ENCODE data around the gene RAD51B. TPM values are rescaled to one million over a fixed set of nuclear protein-coding genes. Genes with fewer than 3 reads are reported as not detected.
A peak's percentile ranks its signal among the peaks of the same experiment; 100 is the strongest.
"Not testable (repeated sequence)": the region's sequence is repeated elsewhere in the genome, so short reads cannot be mapped to it uniquely, and the experiment has no call there.

Gene RAD51B
- total RNA-seq, 2 donors from 2014 or later: 31.1 to 67.3 TPM

DNA sequence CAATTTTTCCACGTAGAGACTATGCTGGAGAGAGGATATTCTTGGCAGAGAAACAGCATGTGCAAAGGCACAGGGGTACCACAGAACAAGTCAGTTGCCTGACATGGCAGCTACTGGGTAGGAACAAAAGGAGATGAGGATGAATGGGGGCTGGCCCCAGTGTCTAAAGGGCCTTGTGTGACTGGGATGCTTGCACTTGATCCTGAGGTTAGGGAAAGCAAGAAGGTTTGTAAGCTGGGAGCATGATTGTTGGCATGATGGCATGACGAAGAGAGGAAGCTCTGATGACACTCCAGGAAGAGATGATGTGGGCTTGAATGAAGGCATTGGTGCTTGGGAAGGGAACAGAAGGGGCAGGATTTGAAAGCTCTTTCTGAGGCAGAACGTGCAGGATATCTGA lies 834.2 kb downstream of the RAD51B start:
- no peak for DNase-seq (ENCODE audit: low spot score)
- Mint-ChIP-seq H3K4me3 (no peak overlapping the region), H3K27me3 (no peaks in the 10 kb centered on the region), H3K36me3 (no peaks in the 10 kb centered on the region), H3K4me1 (ENCODE audit: low read depth in 2 of 2) (peaks cover 5 to 14% of the 10 kb centered on the region in 2 donors), H3K9me3 (no peaks in the 10 kb centered on the region), H3K27ac (no peak overlapping the region)
- ATAC-seq: no peak

DNA sequence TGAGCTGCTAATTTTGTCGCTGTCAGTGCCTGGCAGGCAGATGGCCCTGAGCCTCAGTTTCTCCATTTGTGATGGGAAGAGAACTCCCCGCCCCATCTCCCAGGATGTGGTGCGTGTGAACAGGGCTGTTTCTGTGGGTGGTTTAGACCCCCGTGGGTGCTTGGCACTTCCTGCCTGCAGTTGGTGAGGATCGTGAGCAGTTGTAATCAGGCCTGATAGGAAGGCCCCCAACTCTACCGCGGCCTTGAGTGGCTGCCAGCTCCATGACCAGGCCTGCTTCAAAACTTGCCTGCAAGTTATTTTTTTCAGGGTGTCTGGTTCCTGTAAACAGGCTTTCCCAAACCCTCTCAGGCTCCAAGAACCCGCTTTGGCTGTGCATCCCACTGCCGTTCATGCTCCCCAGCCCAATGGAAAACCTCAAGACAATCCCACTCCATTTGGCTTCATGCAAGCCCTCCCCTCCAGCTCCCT lies 834.9 kb downstream of the RAD51B start:
- ATAC-seq (no peak), DNase-seq (ENCODE audit: low spot score) (no peak)
- Mint-ChIP-seq H3K4me1 (ENCODE audit: low read depth in 2 of 2) (peaks cover 5 to 14% of the 10 kb centered on the region in 2 donors), H3K27me3 (no peaks in the 10 kb centered on the region), H3K9me3 (no peaks in the 10 kb centered on the region), H3K36me3 (no peaks in the 10 kb centered on the region), H3K27ac (no peak overlapping the region), H3K4me3 (no peak overlapping the region)

GRCh38 chr14:68655021-68655831 lies 835.6 kb downstream of the RAD51B start:
- DNase-seq (ENCODE audit: low spot score): no peak
- Mint-ChIP-seq H3K36me3 (no peaks in the 10 kb centered on the region), H3K27me3 (no peaks in the 10 kb centered on the region), H3K4me1 (ENCODE audit: low read depth in 2 of 2) (peaks cover 5 to 14% of the 10 kb centered on the region in 2 donors), H3K9me3 (no peaks in the 10 kb centered on the region), H3K4me3 (no peak overlapping the region), H3K27ac (no peak overlapping the region)
- ATAC-seq: no peak

DNA sequence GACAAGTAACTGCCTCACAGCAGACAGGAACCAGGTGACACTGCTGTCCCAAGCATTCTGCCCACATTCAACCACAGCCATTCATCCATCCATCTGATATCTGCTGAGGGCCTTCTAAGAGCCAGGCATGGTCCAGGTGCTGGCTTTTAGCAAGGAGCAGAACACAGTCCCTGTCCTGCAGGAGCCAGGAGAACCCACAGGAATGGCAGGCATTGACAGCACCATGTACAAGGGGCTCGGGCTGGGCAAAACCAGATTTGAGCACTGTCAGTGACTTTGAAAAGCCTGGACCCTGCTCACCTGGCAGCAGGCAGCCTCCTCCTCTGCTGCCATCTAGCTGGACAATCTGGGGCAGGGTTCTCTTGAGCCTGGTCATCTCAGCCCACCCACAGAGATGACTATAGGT lies 836.3 kb downstream of the RAD51B start:
- Mint-ChIP-seq H3K4me3 (no peak overlapping the region), H3K4me1 (ENCODE audit: low read depth in 2 of 2) (peaks cover 5 to 12% of the 10 kb centered on the region in 2 donors), H3K36me3 (no peaks in the 10 kb centered on the region), H3K27me3 (no peaks in the 10 kb centered on the region), H3K9me3 (no peaks in the 10 kb centered on the region), H3K27ac (no peak overlapping the region)
- ATAC-seq (no peak), DNase-seq (ENCODE audit: low spot score) (no peak)

DNA sequence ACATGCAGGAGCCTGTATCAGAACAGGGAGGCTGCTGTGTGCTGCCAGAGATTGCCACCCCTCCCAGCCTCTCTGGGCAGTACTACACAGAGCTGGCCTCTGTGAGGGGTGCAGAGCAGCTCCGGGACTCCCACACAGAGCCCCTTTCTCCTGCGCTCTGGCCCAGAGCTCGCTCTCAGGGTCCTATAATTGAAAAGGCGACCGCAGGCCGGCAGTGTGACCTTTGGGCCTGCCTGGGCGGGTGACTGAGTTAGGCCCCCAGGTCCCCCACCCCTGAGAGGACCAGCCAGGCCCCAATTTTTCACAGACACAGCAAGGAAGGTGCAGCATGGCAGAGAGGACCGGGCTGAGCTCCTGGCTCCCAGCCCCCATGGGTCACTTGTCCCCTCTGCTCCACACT lies 836.9 kb downstream of the RAD51B start:
- Mint-ChIP-seq H3K9me3 (no peaks in the 10 kb centered on the region), H3K27ac (no peak overlapping the region), H3K4me3 (no peak overlapping the region), H3K27me3 (no peaks in the 10 kb centered on the region), H3K36me3 (no peaks in the 10 kb centered on the region), H3K4me1 (ENCODE audit: low read depth in 2 of 2) (peaks cover 5 to 12% of the 10 kb centered on the region in 2 donors)
- ATAC-seq (no peak), DNase-seq (ENCODE audit: low spot score) (no peak)

GRCh38 chr14:68657300-68658028 lies 837.9 kb downstream of the RAD51B start:
- Mint-ChIP-seq H3K4me3 (no peak overlapping the region), H3K27me3 (peaks cover 0 to 6% of the 10 kb centered on the region in 2 donors), H3K36me3 (no peaks in the 10 kb centered on the region), H3K9me3 (no peaks in the 10 kb centered on the region), H3K4me1 (ENCODE audit: low read depth in 2 of 2) (peaks cover 15 to 18% of the 10 kb centered on the region in 2 donors), H3K27ac (no peak overlapping the region)
- DNase-seq (ENCODE audit: low spot score) (no peak), ATAC-seq (no peak)

DNA sequence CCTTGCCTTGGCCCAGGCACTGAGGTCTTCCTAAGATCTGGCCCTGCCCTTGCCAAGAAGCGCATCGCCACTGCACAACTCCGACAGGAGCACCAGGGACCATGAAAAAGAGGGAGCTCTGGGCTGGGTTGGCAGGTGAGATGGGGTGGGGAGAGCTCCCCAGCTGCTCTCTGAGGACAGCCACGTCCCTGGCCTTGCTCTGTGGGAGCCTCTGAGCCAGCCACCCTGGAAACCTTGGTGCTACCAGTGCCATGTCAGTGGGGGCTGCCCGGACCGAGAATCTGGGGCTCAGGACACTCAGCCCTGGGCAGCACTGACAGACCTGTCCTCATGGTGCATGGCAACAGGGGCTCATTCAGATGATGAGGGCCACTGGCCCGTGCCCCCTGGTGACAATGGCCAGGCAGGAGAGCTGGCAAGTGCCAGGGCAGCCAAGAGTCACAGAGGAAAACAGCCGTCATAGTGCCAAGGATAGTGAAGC lies 838.5 kb downstream of the RAD51B start:
- Mint-ChIP-seq H3K27ac (no peak overlapping the region), H3K27me3 (peaks cover 0 to 6% of the 10 kb centered on the region in 2 donors), H3K9me3 (no peaks in the 10 kb centered on the region), H3K36me3 (no peaks in the 10 kb centered on the region), H3K4me3 (no peak overlapping the region), H3K4me1 (ENCODE audit: low read depth in 2 of 2) (peaks cover 19 to 22% of the 10 kb centered on the region in 2 donors)
- ATAC-seq: no peak
- no peak for DNase-seq (ENCODE audit: low spot score)

DNA sequence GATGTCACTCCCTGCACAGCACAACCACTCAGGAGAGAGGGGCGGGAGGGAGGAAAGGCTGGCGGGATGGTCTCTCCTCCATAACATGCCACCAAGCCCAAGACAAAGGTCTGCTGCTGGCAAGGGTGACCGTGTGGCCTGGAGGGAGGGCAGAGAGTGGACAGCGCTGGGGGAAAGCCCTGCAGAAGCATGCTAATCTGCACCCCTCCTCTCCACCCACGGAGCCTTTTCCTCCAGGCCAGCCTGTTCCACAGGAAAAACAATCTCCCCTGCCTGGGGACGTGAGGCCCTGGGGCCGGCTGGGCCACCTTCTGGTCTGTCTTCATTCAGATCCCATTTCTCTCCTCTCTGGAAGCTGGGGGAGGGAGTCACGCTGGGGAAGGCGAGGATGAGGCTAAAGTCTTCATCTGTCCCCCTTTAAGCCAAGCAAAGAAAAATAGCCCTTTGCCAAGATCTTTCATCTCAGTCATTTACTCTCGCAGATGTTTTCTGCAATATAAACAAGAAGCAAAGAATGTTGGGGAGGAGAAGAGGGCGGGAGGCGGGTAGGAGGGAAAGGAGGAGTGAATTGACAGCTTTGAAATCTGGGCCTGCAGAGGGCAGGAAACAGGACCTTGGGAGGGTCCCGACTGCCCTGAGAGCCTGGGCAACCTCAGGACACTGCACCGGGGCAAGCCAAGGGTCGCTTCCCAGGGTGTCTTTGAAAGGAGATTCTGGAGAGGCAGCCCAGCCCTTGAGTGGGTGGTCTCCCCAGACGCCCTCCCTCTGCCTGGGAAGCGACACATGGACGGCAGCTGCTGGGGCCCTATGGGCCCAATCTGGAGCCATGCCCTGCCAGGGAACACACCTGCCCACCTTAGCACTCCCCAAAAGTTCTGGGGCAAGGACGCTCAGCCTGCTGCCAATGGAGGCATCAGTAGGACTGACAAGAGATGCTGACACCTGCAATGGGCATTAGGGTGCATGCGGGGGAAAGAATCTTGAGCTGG lies 839.7 kb downstream of the RAD51B start:
- no peak overlapping the region for H3K27ac Mint-ChIP-seq
- no peaks in the 10 kb centered on the region for H3K9me3 Mint-ChIP-seq
- peaks cover 0 to 6% of the 10 kb centered on the region in 2 donors for H3K27me3 Mint-ChIP-seq
- H3K4me3 Mint-ChIP-seq: no peak overlapping the region
- ATAC-seq (no peak), DNase-seq (ENCODE audit: low spot score) (no peak)
- H3K4me1 Mint-ChIP-seq (ENCODE audit: low read depth in 2 of 2): peaks cover 26% of the 10 kb centered on the region in 2 donors
- no peaks in the 10 kb centered on the region for H3K36me3 Mint-ChIP-seq

DNA sequence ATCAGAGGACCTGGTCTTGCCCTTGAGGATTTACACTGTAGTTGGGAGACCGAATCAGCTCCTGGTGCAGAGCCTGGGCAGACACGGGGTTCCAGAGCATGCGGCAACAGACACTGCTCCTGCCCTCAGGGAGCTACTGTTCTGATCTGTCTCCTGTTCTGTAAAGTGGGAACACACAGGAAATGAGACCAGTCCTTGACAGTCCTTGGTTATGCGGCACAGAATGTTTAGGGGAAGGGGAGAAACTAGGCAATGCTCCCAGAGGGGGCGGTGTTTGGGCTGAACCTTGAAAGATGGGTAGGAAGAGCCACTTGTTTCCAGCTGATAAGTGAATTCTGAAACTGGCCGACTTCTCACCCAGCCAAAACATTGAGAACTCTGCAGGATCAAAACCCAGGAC lies 840.9 kb downstream of the RAD51B start:
- no peak overlapping the region for H3K4me3 Mint-ChIP-seq
- H3K9me3 Mint-ChIP-seq: peaks cover 3% of the 10 kb centered on the region
- H3K27ac Mint-ChIP-seq: no peak overlapping the region
- no peak for ATAC-seq
- DNase-seq (ENCODE audit: low spot score): no peak
- H3K36me3 Mint-ChIP-seq: no peaks in the 10 kb centered on the region
- H3K27me3 Mint-ChIP-seq: peaks cover 0 to 6% of the 10 kb centered on the region in 2 donors
- peaks cover 30 to 36% of the 10 kb centered on the region in 2 donors for H3K4me1 Mint-ChIP-seq (ENCODE audit: low read depth in 2 of 2)

GRCh38 chr14:68661226-68662225 lies 841.9 kb downstream of the RAD51B start:
- ATAC-seq (no peak), DNase-seq (ENCODE audit: low spot score) (no peak)
- no peak overlapping the region for H3K4me3 Mint-ChIP-seq
- peaks cover 3% of the 10 kb centered on the region for H3K9me3 Mint-ChIP-seq
- H3K27me3 Mint-ChIP-seq: peaks cover 0 to 6% of the 10 kb centered on the region in 2 donors
- H3K4me1 Mint-ChIP-seq (ENCODE audit: low read depth in 2 of 2): peaks cover 38 to 44% of the 10 kb centered on the region in 2 donors
- no peaks in the 10 kb centered on the region for H3K36me3 Mint-ChIP-seq
- H3K27ac Mint-ChIP-seq: no peak overlapping the region

DNA sequence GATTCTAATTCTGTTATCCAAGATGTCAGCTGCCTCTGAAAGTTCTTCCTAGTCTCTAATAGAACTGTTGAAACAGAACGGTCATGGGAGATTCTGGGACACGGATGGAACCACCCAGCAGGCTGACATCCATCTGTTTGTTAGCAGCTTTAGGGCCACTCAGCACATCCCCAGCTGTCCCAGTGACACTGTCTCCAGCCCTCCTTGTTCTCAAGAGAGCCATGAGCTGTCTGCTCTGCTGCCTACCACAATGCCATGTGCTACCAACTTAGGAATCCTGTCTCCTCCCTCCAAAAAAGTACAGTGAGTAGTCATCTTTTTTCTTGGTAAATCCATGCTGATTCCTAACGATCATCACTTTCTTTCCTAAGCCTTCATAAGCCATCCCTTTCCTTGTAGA lies 842.8 kb downstream of the RAD51B start:
- H3K27me3 Mint-ChIP-seq: peaks cover 0 to 6% of the 10 kb centered on the region in 2 donors
- ATAC-seq (no peak), DNase-seq (ENCODE audit: low spot score) (no peak)
- peaks cover 38 to 44% of the 10 kb centered on the region in 2 donors for H3K4me1 Mint-ChIP-seq (ENCODE audit: low read depth in 2 of 2)
- peaks cover 3% of the 10 kb centered on the region for H3K9me3 Mint-ChIP-seq
- no peak overlapping the region for H3K27ac Mint-ChIP-seq
- H3K4me3 Mint-ChIP-seq: no peak overlapping the region
- no peaks in the 10 kb centered on the region for H3K36me3 Mint-ChIP-seq

GRCh38 chr14:68662826-68663225 lies 843.2 kb downstream of the RAD51B start:
- ATAC-seq; H3K9me3 Mint-ChIP-seq; H3K4me3 Mint-ChIP-seq; DNase-seq (ENCODE audit: low spot score); H3K27me3 Mint-ChIP-seq; H3K36me3 Mint-ChIP-seq: not testable (repeated sequence)
- Mint-ChIP-seq H3K27ac (peak overlapping the region in 1 of 2 donors; percentile 19), H3K4me1 (ENCODE audit: low read depth in 2 of 2) (peaks cover 38 to 44% of the 10 kb centered on the region in 2 donors)
